KMS-11 (cell line): Measurements from ENCODE around the gene PRDM7.

Source experiments
- H2AFZ ChIP-seq: fragments of 200-600 bp; sonication (generic); 2 replicates; pipeline ENCODE4 v1.6.1; 2016; ENCODE audit warnings: antibody characterized with exemption, mixed run types, low read depth
- H3K27ac ChIP-seq: fragments of 200-600 bp; sonication (generic); 2 replicates; pipeline ENCODE4 v1.6.1; 2016; ENCODE audit warnings: mild to moderate bottlenecking, mixed run types
- H3K27me3 ChIP-seq: fragments of 200-600 bp; sonication (generic); 2 replicates; pipeline ENCODE4 v1.6.1; 2017; ENCODE audit warnings: mild to moderate bottlenecking, low read depth, mixed run types, moderate library complexity; ENCODE audit not compliant: insufficient read depth
- H3K36me3 ChIP-seq: fragments of 200-600 bp; sonication (generic); 2 replicates; pipeline ENCODE4 v1.6.1; 2017; ENCODE audit warnings: mild to moderate bottlenecking, mixed run types; ENCODE audit not compliant: insufficient read depth
- H3K4me1 ChIP-seq: fragments of 200-600 bp; sonication (generic); 2 replicates; pipeline ENCODE4 v1.6.1; 2016; ENCODE audit warnings: mild to moderate bottlenecking, low read depth, mixed run types; ENCODE audit not compliant: poor library complexity, severe bottlenecking
- H3K4me2 ChIP-seq: fragments of 200-600 bp; sonication (generic); 2 replicates; pipeline ENCODE4 v1.7.0; 2016; ENCODE audit warnings: mild to moderate bottlenecking, mixed run types
- H3K4me3 ChIP-seq: fragments of 200-600 bp; sonication (generic); IDR thresholded peaks from 2 replicates; pipeline ENCODE4 v1.6.1; 2017; ENCODE audit warnings: low read depth, low read length, mixed read lengths; ENCODE audit not compliant: insufficient read depth
- H3K79me2 ChIP-seq: fragments of 200-600 bp; sonication (generic); 2 replicates; pipeline ENCODE4 v1.6.1; 2016; ENCODE audit warnings: low read depth, mixed run types; ENCODE audit not compliant: insufficient read depth
- H3K9ac ChIP-seq: fragments of 200-600 bp; sonication (generic); 2 replicates; pipeline ENCODE4 v1.6.1; 2016; ENCODE audit warnings: mild to moderate bottlenecking, mixed run types
- H4K20me1 ChIP-seq: fragments of 200-600 bp; sonication (generic); 2 replicates; pipeline ENCODE4 v1.6.1; 2016; ENCODE audit warnings: mild to moderate bottlenecking, mixed run types; ENCODE audit not compliant: insufficient read depth
- CTCF ChIP-seq: fragments of 200-600 bp; sonication (generic); conservative IDR thresholded peaks from 2 replicates; pipeline ENCODE4 v1.6.1; 2017; ENCODE audit warnings: low read depth, mild to moderate bottlenecking, antibody characterized with exemption, low read length, moderate library complexity, mixed read lengths

The PRDM7 gene

GRCh38 chr16:90026135-90026534 is 51.0 kb downstream of the PRDM7 start:
- H3K4me2 ChIP-seq, result no peak overlapping the region; the same call in 1 of the 2 replicates
- H3K4me3 ChIP-seq, result no peak overlapping the region

GRCh38 chr16:90023078-90023447 is 54.1 kb downstream of the PRDM7 start:
- no peak overlapping the region for H3K27ac ChIP-seq
- H2AFZ ChIP-seq, result no peak overlapping the region
- no peak overlapping the region; the same call in 1 of the 2 replicates for H3K9ac ChIP-seq

More at GRCh38 chr16:90026135-90026534, 51.0 kb downstream of the PRDM7 start:
- Histone ChIP-seq H2AFZ (no peak overlapping the region), H3K36me3 (no peaks in the 10 kb centered on the region), H3K27ac (no peak overlapping the region), H3K27me3 (peaks cover 34% of the 10 kb centered on the region), H3K4me1 (peaks cover 12% of the 10 kb centered on the region), H3K79me2 (no peaks in the 10 kb centered on the region), H3K9ac (no peak overlapping the region), H4K20me1 (no peaks in the 10 kb centered on the region)
- TF ChIP-seq CTCF, result no peak

GRCh38 chr16:90022209-90023077 is 54.7 kb downstream of the PRDM7 start:
- Histone ChIP-seq H3K4me2 (peak overlapping the region; percentile 15; the same call in 1 of the 2 replicates), H3K36me3 (no peaks in the 10 kb centered on the region), H3K79me2 (no peaks in the 10 kb centered on the region), H4K20me1 (no peaks in the 10 kb centered on the region), H3K9ac (no peak overlapping the region; the same call in 1 of the 2 replicates), H2AFZ (0 out of 2 replicates have a peak overlapping the region, but pooled peaks have one; percentile 2), H3K27me3 (peaks cover 22% of the 10 kb centered on the region), H3K4me3 (no peak overlapping the region), H3K4me1 (peaks cover 12% of the 10 kb centered on the region), H3K27ac (no peak overlapping the region)
- TF ChIP-seq CTCF, result no peak

More at GRCh38 chr16:90023078-90023447, 54.1 kb downstream of the PRDM7 start:
- no peak overlapping the region for H3K4me3 ChIP-seq
- no peaks in the 10 kb centered on the region for H4K20me1 ChIP-seq
- no peak for TF ChIP-seq CTCF
- no peaks in the 10 kb centered on the region for H3K36me3 ChIP-seq
- peaks cover 12% of the 10 kb centered on the region for H3K4me1 ChIP-seq
- peaks cover 22% of the 10 kb centered on the region for H3K27me3 ChIP-seq
- no peak overlapping the region for H3K4me2 ChIP-seq
- no peaks in the 10 kb centered on the region for H3K79me2 ChIP-seq

- Histone ChIP-seq H3K4me2 (no peak overlapping the region), H3K36me3 (no peaks in the 10 kb centered on the region), H3K4me3 (no peak overlapping the region), H3K9ac (no peak overlapping the region), H3K27ac (no peak overlapping the region), H4K20me1 (no peaks in the 10 kb centered on the region), H3K4me1 (peaks cover 8% of the 10 kb centered on the region), H2AFZ (no peak overlapping the region), H3K27me3 (peaks cover 21% of the 10 kb centered on the region), H3K79me2 (no peaks in the 10 kb centered on the region)
- TF ChIP-seq CTCF, result no peak
These were observed 56.2 kb downstream of the PRDM7 start for GRCh38 chr16:90020838-90021382.
